ENCODE data around the gene OSBPL6. TPM values are rescaled to one million over a fixed set of nuclear protein-coding genes. Genes with fewer than 3 reads are reported as not detected.

Gene OSBPL6
- total and polyA plus RNA-seq, 2 donors (not counting 1 experiment from before 2014, with no cell fraction given), result 0.06 TPM; not detected in 1

DNA sequence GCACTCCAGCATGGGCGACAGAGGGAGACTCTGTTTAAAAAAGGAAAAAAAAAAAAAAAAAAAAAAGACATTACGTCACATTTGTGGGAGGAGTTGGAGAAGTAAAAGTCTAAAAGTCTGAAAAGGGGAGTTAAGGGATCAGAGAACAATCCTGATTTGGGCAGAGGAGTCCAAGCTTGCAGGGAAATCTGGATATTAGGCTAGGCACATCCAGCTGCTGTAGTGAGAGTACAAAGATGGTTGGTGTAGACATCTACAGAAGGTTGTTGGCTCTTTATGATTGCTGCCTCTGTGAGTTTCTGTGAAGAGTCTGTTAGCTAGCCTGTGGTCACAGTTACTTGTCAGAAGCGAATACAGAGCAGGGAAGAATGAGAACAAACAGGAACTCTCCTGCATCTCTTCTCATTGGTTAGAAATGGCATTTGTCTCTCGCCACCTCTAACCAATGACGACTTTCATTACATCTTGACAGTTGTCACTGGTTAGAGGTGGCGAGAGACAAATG is 3.3 kb upstream of the OSBPL6 start:
- Histone ChIP-seq H4K20me1 (ENCODE audit: control insufficient read depth, insufficient read depth, low read length, poor library complexity, severe bottlenecking) (no peaks in the 10 kb centered on the region), H3K9me3 (ENCODE audit: control extremely low read depth in 1 of 3, control insufficient read depth in 2 of 3, insufficient read depth in 1 of 3, low read length in 2 of 3) (no peaks in the 10 kb centered on the region), H3K4me3 (ENCODE audit: control extremely low read depth in 1 of 5, extremely low read depth in 1 of 5, insufficient read depth in 1 of 5, low read depth in 2 of 5, low read length in 4 of 5) (no peak overlapping the region), H2AFZ (ENCODE audit: insufficient read depth, low read depth, low read length, poor library complexity, severe bottlenecking) (no peak overlapping the region), H3K27ac (ENCODE audit: low read length in 2 of 2) (no peak overlapping the region), H3K79me2 (ENCODE audit: control insufficient read depth, insufficient read depth, low read length) (no peaks in the 10 kb centered on the region), H3K36me3 (replicated peaks in 1 of 2; ENCODE audit: control extremely low read depth in 1 of 2, control insufficient read depth in 1 of 2, extremely low read depth in 1 of 2, insufficient read depth in 2 of 2, low read length in 1 of 2) (no peaks in the 10 kb centered on the region), H3K4me2 (replicated peaks; ENCODE audit: low read depth, low read length, poor library complexity, severe bottlenecking) (no peak overlapping the region), H3K27me3 (replicated peaks in 1 of 4; ENCODE audit: control extremely low read depth in 1 of 4, control insufficient read depth in 3 of 4, insufficient read depth in 4 of 4, low read length in 3 of 4) (peaks cover 0 to 33% (median 15%) of the 10 kb centered on the region in 4 experiments), H3K9ac (ENCODE audit: low read length) (no peak overlapping the region), H3K4me1 (ENCODE audit: control insufficient read depth in 2 of 2, insufficient read depth in 2 of 2, low read length in 2 of 2) (peaks cover 14 to 19% of the 10 kb centered on the region in 2 donors)
- ATAC-seq (ENCODE audit: low read depth) (no peak), DNase-seq (no peak)
- no peak for TF ChIP-seq EZH2 (IDR thresholded peaks at IDR 0.05; ENCODE audit: borderline replicate concordance, insufficient read depth, low read depth, low read length, poor library complexity, severe bottlenecking)
- TF ChIP-seq, protein P1, sequence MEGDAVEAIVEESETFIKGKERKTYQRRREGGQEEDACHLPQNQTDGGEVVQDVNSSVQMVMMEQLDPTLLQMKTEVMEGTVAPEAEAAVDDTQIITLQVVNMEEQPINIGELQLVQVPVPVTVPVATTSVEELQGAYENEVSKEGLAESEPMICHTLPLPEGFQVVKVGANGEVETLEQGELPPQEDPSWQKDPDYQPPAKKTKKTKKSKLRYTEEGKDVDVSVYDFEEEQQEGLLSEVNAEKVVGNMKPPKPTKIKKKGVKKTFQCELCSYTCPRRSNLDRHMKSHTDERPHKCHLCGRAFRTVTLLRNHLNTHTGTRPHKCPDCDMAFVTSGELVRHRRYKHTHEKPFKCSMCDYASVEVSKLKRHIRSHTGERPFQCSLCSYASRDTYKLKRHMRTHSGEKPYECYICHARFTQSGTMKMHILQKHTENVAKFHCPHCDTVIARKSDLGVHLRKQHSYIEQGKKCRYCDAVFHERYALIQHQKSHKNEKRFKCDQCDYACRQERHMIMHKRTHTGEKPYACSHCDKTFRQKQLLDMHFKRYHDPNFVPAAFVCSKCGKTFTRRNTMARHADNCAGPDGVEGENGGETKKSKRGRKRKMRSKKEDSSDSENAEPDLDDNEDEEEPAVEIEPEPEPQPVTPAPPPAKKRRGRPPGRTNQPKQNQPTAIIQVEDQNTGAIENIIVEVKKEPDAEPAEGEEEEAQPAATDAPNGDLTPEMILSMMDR (IDR thresholded peaks at IDR 0.05), result no peak
- no peaks in the 10 kb centered on the region for H3K9me3 Mint-ChIP-seq (ENCODE audit: insufficient read depth)
- intact Hi-C loops (cut with micrococcal nuclease), result no loop called here
- ChIA-PET CTCF (no interaction called here), POLR2A (no interaction called here)
- no peak overlapping the region for H3K27ac Mint-ChIP-seq
- no CpG with 5 or more reads among the region's 6 CpGs for WGBS (ENCODE audit: insufficient coverage)
- peaks cover 17% of the 10 kb centered on the region for H3K4me1 Mint-ChIP-seq
- no peak overlapping the region for H3K4me3 Mint-ChIP-seq
- H3K27me3 Mint-ChIP-seq, result peaks cover 30% of the 10 kb centered on the region

- H3K36me3 ChIP-seq (replicated peaks in 1 of 2; ENCODE audit: control extremely low read depth in 1 of 2, control insufficient read depth in 1 of 2, extremely low read depth in 1 of 2, insufficient read depth in 2 of 2, low read length in 1 of 2), result no peaks in the 10 kb centered on the region
- H3K4me2 ChIP-seq (replicated peaks; ENCODE audit: low read depth, low read length, poor library complexity, severe bottlenecking), result no peak overlapping the region
- 100% methylated on average over 2 of the region's 2 CpGs for WGBS (ENCODE audit: insufficient coverage)
- no peak overlapping the region for H2AFZ ChIP-seq (ENCODE audit: insufficient read depth, low read depth, low read length, poor library complexity, severe bottlenecking)
- Mint-ChIP-seq H3K27me3 (peaks cover 30% of the 10 kb centered on the region), H3K4me1 (peaks cover 17% of the 10 kb centered on the region), H3K4me3 (no peak overlapping the region), H3K27ac (no peak overlapping the region), H3K9me3 (ENCODE audit: insufficient read depth) (no peaks in the 10 kb centered on the region)
- POLR2A ChIA-PET, result no interaction called here
- intact Hi-C loops (cut with micrococcal nuclease), result no loop called here
- H3K79me2 ChIP-seq (ENCODE audit: control insufficient read depth, insufficient read depth, low read length), result no peaks in the 10 kb centered on the region
- peaks cover 14 to 19% of the 10 kb centered on the region in 2 donors for H3K4me1 ChIP-seq (ENCODE audit: control insufficient read depth in 2 of 2, insufficient read depth in 2 of 2, low read length in 2 of 2)
- ATAC-seq (ENCODE audit: low read depth) (no peak), DNase-seq (no peak)
- H3K27me3 ChIP-seq (replicated peaks in 1 of 4; ENCODE audit: control extremely low read depth in 1 of 4, control insufficient read depth in 3 of 4, insufficient read depth in 4 of 4, low read length in 3 of 4), result peaks cover 0 to 36% (median 18%) of the 10 kb centered on the region in 4 experiments
- no peak overlapping the region for H3K4me3 ChIP-seq (ENCODE audit: control extremely low read depth in 1 of 5, extremely low read depth in 1 of 5, insufficient read depth in 1 of 5, low read depth in 2 of 5, low read length in 4 of 5)
- no peaks in the 10 kb centered on the region for H3K9me3 ChIP-seq (ENCODE audit: control extremely low read depth in 1 of 3, control insufficient read depth in 2 of 3, insufficient read depth in 1 of 3, low read length in 2 of 3)
- no peak overlapping the region for H3K27ac ChIP-seq (ENCODE audit: low read length in 2 of 2)
- TF ChIP-seq, protein P1 (IDR thresholded peaks at IDR 0.05), result no peak
- TF ChIP-seq EZH2 (IDR thresholded peaks at IDR 0.05; ENCODE audit: borderline replicate concordance, insufficient read depth, low read depth, low read length, poor library complexity, severe bottlenecking), result no peak
- no peak overlapping the region for H3K9ac ChIP-seq (ENCODE audit: low read length)
- CTCF ChIA-PET, result no interaction called here
- H4K20me1 ChIP-seq (ENCODE audit: control insufficient read depth, insufficient read depth, low read length, poor library complexity, severe bottlenecking), result no peaks in the 10 kb centered on the region
These were observed 2.8 kb upstream of the OSBPL6 start for GRCh38 chr2:178191511-178191910.
